Left ventricle myocardium inferior (tissue), 1 donor: Measurements from ENCODE around the gene AXIN1. TPM values are rescaled to one million over a fixed set of nuclear protein-coding genes. Genes with fewer than 3 reads are reported as not detected.

ENCODE experiments used
- DNase-seq: peaks from one replicate; pipeline ENCODE4 v3.0.0-alpha.2; 2020
- H3K27ac ChIP-seq: fragments of 200-600 bp; replicated peaks from 2 replicates; pipeline ENCODE4 v1.8.0; 2021
- H3K27me3 ChIP-seq: fragments of 200-600 bp; 2 replicates; pipeline ENCODE4 v1.8.0; 2021; ENCODE audit warnings: low read depth
- H3K36me3 ChIP-seq: fragments of 200-600 bp; 2 replicates; pipeline ENCODE4 v1.8.0; 2021
- H3K4me1 ChIP-seq: fragments of 200-600 bp; 2 replicates; pipeline ENCODE4 v1.8.0; 2021
- H3K4me3 ChIP-seq: fragments of 200-600 bp; 2 replicates; pipeline ENCODE4 v1.8.0; 2021; ENCODE audit warnings: mild to moderate bottlenecking, moderate library complexity
- H3K9me3 ChIP-seq: fragments of 200-600 bp; replicated peaks from 2 replicates; pipeline ENCODE4 v1.8.0; 2021
- intact Hi-C: fragments of 100-400 bp; cut with micrococcal nuclease; formaldehyde crosslinking; loops from one replicate; pipeline ENCODE4 v1.11.0; 2022
- total RNA-seq: library from RNA; stranded (reverse); fragmentation: NEBNext Ultra II Directional; extraction: Animal tissue kit (Norgen Biotek cat#: 25700); gene quantifications from one replicate; pipeline ENCODE4 v1.2.1, GENCODE V29; 2021
- TF ChIP-seq, protein P1 (sequence below): fragments of 200-600 bp; IDR thresholded peaks from 2 replicates; pipeline ENCODE4 v1.8.0; 2021; ENCODE audit warnings: antibody characterized with exemption, mild to moderate bottlenecking, borderline replicate concordance
- donor health status: DM: no; HTN: yes; CAD: no; lungs with severe emphysema.

Gene AXIN1
- total RNA-seq, 1 donor from 2014 or later: 12.2 TPM

DNA sequence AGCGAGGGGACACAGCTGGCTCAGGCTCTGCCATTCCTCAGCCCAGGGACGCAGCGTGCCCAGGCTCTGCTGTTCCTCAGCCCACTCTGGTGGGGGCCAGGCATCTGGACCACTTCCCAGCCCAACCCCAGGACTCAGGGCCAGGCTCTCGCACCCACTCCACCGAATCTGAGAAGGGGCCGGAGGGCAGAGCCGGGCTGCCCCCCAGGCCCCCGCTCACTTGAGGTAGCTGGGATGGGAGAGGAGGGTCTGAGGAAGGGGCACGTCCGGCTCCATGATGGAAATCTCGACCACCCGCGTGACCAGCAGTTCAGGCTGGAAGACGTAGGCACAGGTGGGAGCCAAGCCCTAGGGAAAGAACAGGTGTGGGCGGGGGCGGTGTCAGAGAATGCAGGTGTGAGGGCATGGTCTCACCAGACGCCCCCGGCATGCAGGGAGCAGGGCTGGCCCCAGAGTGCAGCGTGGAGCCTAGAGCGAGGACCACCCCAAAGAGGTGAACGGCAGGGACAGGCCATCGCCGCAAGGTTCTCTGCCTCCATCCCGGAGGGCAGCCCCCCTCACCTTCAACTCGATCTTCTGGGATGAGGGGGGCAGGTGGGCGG is 24.4 kb upstream of the AXIN1 start:
- no peak for DNase-seq
- Histone ChIP-seq H3K4me1 (peaks cover 29% of the 10 kb centered on the region), H3K4me3 (no peak overlapping the region), H3K27me3 (no peaks in the 10 kb centered on the region), H3K27ac (no peak overlapping the region), H3K9me3 (no peaks in the 10 kb centered on the region), H3K36me3 (peaks cover 52% of the 10 kb centered on the region)
- TF ChIP-seq, protein P1, sequence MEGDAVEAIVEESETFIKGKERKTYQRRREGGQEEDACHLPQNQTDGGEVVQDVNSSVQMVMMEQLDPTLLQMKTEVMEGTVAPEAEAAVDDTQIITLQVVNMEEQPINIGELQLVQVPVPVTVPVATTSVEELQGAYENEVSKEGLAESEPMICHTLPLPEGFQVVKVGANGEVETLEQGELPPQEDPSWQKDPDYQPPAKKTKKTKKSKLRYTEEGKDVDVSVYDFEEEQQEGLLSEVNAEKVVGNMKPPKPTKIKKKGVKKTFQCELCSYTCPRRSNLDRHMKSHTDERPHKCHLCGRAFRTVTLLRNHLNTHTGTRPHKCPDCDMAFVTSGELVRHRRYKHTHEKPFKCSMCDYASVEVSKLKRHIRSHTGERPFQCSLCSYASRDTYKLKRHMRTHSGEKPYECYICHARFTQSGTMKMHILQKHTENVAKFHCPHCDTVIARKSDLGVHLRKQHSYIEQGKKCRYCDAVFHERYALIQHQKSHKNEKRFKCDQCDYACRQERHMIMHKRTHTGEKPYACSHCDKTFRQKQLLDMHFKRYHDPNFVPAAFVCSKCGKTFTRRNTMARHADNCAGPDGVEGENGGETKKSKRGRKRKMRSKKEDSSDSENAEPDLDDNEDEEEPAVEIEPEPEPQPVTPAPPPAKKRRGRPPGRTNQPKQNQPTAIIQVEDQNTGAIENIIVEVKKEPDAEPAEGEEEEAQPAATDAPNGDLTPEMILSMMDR: no peak
- intact Hi-C loops: no loop called here

DNA sequence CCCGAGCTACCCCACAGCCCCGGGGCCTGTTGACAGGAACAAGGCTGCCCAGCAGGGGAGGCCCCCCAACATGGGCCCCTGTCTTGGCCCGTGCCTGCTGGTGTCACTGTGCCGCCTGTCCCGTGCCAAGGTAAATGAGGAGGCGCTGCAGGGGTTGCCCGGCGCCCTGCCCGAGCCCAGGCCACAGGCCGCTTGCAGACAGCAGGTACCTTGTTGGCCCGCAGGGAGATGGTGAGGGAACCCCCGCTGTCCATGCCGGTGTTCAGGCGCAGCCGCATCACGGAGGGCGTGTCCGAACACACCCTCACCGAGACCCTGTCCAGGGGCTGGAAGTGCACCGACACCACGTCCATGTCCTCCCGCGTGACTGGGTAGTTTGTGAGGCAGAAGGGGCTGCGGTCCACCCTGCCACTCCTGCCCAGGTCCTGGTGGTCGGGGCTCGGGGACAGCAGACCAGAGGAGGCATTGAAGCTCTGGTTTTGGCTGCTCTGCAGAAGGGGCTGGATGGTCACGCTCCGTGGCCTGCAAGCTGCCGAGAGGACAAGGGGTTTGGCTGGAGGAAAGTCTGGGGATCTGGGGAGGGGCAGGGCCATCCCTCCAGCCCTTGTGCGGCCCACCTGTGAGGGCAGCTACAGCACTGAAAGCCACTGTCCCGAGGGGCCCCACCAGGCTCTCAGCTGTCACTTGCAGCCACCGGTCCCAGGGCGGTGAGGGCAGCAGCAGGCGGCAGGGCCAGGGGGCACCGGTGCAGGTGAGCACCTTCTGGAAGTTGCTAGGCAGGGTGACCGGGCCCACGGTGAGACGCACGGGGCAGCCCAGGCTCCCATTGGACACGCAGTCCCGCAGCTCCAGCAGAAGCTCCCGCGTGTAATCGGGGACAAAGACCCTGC is 23.6 kb upstream of the AXIN1 start:
- peaks cover 56% of the 10 kb centered on the region for H3K36me3 ChIP-seq
- peaks cover 28% of the 10 kb centered on the region for H3K4me1 ChIP-seq
- H3K27ac ChIP-seq: no peak overlapping the region
- no peaks in the 10 kb centered on the region for H3K27me3 ChIP-seq
- no peak overlapping the region for H3K4me3 ChIP-seq
- no peaks in the 10 kb centered on the region for H3K9me3 ChIP-seq
- TF ChIP-seq, protein P1: no peak
- DNase-seq: no peak
- intact Hi-C loops: no loop called here

DNA sequence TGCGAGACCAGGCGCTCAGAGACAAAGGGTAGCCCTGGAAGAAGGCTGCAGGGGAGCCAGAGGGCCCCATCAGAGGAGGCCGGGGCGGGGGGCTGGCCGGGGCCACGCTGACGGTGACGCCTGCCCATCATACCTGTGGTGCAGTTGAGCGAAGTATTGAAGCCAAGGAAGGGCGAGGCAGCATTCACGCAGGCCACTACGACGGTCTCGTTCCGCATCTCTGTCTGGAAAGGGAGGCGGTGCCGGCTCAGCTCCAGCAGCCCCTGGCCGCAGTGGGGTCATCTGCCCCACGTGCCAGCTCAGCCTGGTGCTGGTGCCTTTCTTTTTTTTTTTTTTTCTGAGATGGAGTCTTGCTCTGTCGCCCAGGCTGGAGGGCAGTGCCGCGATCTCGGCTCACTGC is 22.7 kb upstream of the AXIN1 start:
- Histone ChIP-seq H3K27me3 (no peaks in the 10 kb centered on the region), H3K9me3 (no peaks in the 10 kb centered on the region), H3K4me3 (no peak overlapping the region), H3K36me3 (peaks cover 56% of the 10 kb centered on the region), H3K27ac (no peak overlapping the region), H3K4me1 (peaks cover 25% of the 10 kb centered on the region)
- TF ChIP-seq, protein P1: no peak
- intact Hi-C loops: no loop called here
- no peak for DNase-seq

DNA sequence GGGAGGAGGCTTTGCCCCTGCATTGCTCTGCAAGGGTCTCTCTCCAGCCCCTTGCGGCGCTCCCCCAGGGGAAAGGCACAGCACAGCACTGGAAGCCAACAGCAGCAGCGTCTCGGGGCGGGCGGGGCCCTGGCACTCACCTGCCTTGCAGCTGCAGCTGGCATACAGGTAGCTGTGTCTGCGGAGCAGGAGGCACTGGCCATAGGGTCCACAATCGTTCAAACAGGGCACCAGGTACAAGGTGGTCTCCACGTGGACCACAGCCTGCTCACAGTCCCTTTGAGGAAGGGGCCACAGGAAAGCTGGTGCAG is 22.0 kb upstream of the AXIN1 start:
- H3K9me3 ChIP-seq: no peaks in the 10 kb centered on the region
- intact Hi-C loops: no loop called here
- TF ChIP-seq, protein P1: no peak
- H3K27ac ChIP-seq: no peak overlapping the region
- peaks cover 56% of the 10 kb centered on the region for H3K36me3 ChIP-seq
- no peak for DNase-seq
- no peak overlapping the region for H3K4me3 ChIP-seq
- no peaks in the 10 kb centered on the region for H3K27me3 ChIP-seq
- H3K4me1 ChIP-seq: peaks cover 25% of the 10 kb centered on the region

DNA sequence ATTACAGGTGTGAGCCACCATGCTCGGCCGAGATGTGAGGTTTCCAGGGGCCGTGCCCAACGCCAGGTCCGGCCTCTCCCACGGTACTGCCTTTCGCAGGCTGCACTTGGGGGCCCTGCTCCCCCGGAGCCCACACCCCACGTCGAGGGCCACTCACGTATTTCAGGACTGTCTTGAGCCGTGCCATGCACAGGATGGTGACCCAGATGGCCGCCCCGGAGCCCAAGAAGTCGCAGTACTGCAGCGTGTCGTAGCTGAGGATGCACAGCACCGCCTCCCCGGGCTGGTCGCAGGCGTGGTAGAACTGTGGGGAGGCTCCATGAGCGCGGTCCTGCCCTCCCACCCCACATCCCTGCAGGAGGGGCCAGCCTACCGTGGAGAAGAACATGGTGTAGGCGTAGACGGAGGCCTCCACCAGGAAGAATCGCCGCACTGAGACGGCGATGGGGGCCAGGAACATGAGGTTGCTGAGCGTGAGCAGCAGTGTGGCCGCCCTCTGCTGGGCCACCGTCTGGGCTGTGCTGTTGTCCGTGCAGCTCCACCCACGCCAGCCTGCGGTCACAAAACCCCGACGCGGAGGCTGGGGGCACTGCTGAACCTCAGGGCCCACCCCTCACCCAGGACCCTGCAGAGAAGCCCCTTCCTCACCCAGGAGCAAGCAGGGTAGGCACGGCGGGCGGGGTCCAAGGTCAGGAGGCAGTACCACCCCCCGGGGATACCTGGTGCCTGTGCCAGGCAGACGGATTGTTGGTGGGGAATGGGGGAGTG is 21.5 kb upstream of the AXIN1 start:
- DNase-seq: no peak
- H3K9me3 ChIP-seq: no peaks in the 10 kb centered on the region
- TF ChIP-seq, protein P1: no peak
- H3K4me3 ChIP-seq: no peak overlapping the region
- H3K36me3 ChIP-seq: peaks cover 60% of the 10 kb centered on the region
- intact Hi-C loops: no loop called here
- H3K4me1 ChIP-seq: peaks cover 25% of the 10 kb centered on the region
- H3K27ac ChIP-seq: no peak overlapping the region
- H3K27me3 ChIP-seq: no peaks in the 10 kb centered on the region
